Jurkat, Clone E6-1 (cell line): ENCODE data around the gene UBA1.

ENCODE experiments used
- DNase-seq: peaks from one replicate; pipeline ENCODE4 v3.0.0-alpha.2; 2011; ENCODE audit warnings: low read depth, low spot score
- H3K4me3 ChIP-seq: 2 replicates; pipeline ENCODE4 v1.5.1; 2011; ENCODE audit warnings: mild to moderate bottlenecking, low read length, control low read depth, moderate library complexity

UBA1 gene

DNA sequence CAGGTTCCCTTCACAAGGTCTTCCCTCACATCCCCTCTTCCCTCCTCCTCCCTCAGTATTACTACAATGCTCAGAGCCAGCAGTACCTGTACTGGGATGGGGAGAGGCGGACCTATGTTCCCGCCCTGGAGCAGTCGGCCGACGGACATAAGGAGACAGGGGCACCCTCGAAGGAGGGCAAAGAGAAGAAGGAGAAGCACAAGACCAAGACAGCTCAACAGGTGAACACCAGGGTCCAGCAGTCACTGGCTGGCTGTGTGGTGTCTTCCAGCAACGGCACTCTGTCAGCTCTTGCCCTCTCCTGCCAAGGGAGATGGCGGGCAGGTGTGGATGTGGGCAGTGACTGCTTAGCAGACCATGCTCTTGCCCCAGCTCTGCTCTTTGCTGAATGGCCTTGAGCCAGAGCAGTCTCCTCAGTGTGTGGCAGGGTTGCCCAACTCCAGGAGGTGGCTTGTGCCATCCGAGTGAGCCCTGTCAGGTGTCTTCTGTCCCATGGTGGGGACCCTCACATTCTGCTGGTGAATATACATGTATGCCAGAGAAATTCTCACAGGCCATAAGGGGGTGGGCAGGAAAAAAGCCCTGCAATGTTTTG lies 11.4 kb upstream of the UBA1 start:
- no peak overlapping the region for H3K4me3 ChIP-seq
- no peak for DNase-seq

DNA sequence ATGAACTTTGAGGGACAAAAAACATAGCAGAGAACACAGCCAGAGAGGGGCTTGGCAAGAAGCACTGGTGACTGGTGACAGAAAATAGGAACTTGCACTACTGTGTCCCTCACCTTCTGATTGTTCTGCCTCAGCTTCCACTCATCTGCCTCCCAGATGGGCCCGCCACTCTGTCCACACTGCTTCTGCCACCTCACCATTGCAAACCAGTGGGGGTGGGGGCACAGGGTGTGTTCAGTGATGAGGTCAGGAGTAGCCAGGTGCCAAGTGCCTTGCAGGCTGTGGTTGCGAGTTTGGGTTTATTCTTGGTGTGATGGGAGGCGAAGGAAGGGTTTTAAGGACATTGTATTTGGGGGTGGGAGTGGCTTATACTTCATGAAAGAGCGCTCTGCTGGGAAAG lies 9.1 kb upstream of the UBA1 start:
- no peak overlapping the region for H3K4me3 ChIP-seq
- DNase-seq: no peak

DNA sequence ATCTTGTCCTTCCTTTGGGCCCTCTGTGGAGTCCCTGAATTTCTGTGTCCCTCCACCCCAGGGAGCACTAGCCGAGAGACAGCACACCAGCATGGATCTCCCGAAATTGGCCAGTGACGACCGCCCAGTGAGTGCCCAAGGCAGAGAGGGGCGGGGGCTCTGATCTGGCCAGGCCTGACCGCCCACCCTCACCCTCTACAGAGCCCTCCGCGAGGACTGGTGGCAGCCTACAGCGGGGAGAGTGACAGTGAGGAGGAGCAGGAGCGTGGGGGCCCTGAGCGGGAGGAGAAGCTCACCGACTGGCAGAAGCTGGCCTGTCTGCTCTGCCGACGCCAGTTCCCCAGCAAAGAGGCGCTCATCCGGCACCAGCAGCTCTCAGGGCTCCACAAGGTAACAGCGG lies 8.4 kb upstream of the UBA1 start:
- H3K4me3 ChIP-seq: no peak overlapping the region
- DNase-seq: no peak

DNA sequence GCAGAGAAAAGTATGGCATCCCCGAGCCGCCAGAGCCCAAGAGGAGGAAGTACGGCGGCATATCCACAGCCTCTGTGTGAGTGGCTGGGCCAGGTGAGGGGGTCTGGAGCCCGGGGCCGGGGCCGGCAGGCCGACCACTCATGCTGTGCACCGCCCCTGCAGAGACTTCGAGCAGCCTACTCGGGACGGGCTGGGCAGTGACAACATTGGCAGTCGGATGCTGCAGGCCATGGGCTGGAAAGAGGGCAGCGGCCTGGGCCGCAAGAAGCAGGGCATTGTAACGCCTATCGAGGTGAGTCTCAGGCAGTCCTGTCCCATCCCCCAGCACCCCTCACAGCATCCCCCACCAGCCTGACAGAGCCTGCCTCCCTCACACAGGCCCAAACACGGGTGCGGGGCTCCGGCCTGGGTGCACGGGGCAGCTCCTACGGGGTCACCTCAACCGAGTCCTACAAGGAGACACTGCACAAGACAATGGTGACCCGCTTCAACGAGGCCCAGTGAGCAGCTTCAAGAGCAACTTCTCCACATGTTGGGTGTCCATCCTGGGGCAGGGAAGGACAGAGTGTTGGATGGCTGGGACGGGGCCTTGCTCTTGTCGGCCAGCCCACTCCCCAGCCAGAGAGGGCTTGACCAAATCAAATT lies 7.4 kb upstream of the UBA1 start:
- no peak overlapping the region for H3K4me3 ChIP-seq
- DNase-seq: no peak

DNA sequence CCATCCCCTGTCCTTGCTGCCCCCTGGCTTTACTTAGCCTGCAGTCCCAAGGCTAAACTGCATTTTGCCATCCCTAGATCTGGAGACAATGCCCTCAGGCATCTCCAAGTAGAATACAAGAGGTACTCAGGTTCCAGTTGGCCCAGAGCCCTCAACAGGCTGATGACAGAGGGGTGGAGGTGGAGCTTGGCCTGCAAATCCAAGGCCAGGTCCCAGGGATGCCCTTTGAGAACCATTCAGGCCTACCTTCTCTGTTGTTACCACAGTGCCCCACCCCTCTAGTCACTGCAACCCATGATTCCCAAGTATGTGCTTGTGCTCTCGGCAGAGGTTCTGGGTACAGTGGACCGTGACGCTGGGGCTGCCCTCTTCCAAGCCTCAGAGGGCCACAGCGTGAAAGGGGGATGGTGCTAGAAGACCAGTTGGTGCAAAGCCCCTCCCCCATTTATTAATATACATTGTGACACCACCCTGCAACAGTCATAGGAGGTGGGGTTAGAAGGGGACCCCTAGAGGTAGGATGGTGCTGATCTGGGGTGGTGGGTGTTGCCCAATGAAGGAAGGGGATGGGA lies 6.4 kb upstream of the UBA1 start:
- H3K4me3 ChIP-seq: no peak overlapping the region
- no peak for DNase-seq

DNA sequence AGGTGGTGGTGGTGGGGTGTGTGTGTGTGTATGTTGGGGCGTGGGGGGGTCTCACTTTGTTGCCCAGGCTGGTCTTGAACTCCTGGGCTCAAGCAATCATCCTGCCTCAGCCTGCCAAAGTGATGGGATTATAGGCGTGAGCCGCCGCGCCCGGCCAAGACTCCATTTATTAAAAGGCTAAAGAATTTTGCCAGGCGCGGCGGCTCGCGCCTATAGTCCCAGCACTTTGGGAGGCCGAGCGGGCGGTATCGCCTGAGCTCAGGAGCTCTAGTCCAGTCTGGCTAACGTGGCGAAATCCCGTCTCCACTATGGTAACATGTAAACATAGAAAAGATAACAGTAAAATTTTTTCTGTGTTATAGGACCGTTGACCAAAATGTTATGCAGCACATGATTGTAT lies 3.7 kb upstream of the UBA1 start:
- H3K4me3 ChIP-seq: no peak overlapping the region
- no peak for DNase-seq

DNA sequence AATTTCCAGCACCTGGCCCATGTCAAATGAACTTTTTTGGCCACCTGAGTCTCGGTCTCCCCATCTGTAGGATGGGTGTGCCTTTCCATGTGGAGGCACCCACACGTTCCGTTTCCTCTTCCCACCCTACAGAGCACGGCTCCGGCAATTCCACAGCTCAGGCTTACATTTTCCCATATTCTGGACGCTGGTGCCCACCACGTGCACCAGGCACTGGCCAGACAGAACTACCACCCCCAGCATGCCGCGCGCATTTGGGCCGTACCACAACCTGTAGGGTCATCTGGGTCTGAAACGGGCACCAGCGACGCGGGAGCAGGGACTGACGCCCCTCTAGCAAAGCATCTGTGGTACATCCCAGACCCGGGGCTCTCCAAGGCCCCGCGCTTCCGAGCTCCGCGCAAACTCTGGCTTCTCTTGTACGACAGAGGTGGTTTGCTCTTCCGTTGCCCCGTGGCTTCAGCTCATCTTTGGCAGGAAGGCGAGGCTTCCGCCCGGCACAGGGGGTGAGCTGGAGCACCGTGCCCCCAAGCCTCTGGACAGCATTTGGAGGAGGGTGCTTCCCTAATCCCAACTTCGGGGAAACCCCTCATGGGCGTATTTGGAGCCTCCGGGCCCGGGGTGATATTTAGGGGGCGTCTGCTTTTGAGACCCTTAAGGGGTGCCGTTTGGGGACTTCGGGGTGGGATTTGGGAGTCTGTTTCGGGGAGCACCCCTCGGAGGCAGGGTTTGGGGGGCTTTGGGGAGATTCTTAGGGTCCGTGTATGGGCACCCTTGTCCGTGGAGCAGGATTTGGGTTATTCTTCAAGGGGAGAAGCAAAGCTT lies 3.0 kb upstream of the UBA1 start:
- DNase-seq: peak; percentile 92
- H3K4me3 ChIP-seq: peak overlapping the region; percentile 76

DNA sequence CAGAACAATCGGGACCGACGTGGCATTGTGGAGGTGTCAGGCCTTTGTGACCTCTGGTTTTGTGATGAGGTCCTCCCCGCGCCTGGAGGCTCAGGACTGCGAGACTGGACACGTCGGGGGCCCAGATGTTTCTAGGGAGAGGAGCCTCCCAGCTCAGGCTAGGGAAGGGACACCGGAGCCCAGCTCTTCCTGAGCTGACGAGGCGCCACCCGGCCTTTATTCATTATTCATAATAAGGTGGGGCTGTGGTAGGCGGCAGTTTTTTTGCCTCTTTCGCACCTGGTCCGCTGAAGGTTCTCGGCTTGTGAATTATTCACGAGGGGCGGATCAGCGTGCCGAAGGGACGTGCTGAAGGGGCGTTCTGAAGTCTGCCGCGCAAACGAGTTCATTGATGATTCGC lies 2.3 kb upstream of the UBA1 start:
- H3K4me3 ChIP-seq: peak overlapping the region; percentile 76
- peak; percentile 60 for DNase-seq

DNA sequence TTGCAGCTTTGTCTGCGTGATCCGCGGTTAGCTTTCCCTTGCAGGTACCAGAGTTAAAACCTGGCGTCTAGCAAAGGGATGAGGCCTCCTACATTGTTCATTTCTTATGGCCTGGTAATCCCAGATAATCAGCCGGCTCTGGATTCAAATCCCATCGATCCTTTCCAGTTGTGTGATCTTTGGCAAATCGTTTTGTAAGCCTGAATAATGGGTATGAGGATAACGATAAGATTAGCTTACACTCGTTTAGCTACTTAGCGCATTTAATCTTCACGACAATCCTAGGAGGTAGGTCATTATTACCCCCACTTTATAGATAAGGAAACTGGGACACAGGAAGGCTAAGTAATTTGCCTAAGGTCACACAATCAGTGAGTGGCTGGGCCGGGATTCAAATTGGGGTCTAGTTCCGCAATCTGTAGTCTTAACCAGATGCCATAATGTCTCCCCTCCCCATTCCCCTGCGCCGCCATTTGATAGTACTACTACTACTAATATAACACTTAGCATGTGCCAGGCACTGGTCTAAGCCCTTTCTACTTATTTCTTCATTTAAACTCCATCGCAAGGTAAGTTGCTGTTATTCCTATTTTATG lies 1.7 kb upstream of the UBA1 start:
- peak overlapping the region; percentile 76 for H3K4me3 ChIP-seq
- DNase-seq: peak; percentile 23

DNA sequence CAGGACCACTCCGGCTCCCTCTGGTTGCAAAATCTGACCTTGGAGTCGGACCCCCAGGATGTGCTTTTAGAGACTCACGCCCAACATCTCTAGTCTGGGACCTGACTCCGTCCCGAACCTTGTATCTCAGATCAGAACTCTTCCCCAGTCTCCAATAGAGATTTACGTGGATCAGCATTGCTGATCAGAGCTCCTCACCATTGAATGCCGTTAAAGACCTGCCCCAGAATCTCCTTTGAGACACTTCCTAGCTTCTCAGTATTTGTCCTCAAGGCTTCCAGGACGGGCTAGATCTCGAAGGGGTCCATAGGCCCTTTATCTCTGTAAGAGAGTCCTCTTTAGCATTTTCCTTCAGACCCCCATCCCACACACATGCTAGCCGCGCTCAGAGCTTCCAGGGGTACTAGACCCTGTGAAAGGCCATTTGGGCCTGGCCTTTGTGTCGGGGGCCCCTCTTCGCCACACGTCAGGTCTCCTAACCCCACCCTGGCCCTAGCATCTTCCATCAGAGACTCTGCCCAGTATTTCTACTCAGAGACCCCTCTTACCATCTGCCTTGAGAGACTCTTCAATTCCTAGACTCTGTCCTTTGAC lies 662 bp downstream of the UBA1 start:
- peak overlapping the region; percentile 76 for H3K4me3 ChIP-seq
- DNase-seq: no peak

DNA sequence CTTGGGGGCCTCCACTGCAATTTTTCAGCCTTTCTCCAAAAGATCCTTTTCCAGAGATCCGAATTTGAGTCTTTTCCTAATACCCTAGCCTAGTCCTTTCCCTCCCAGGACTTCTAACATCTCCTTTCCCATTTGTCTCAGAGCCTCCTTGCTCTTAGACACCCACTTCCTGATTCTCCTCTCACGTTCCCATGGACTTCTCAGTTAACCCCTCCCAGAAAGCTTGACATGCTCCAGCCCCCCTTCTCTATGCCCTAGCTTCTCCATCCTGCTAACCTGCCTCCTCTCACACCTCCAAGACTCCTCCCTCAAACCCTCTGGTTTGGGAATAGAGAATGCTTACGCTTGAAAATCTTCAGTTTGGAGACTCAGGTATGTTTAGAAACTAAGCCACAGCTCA lies 2.5 kb downstream of the UBA1 start:
- DNase-seq: no peak
- H3K4me3 ChIP-seq: no peak overlapping the region

DNA sequence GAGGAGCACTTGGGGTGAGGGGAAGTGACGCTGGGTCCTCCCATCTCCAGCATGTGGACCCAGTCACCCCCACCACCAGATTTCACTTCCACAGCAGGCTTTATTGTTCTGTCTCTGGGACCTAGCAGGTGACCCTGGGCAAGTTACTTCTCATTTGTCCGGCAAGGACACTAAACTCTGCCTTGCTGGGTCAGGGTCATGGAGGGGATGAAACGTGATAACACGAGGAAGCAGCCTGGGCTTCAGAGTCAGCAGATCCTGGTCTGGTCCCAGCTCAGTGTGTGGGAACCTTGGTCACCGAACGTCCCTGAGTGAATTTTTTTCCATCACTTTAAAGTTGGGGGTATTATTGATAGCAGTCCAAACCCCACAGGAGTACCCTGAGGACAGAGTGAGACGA lies 3.9 kb downstream of the UBA1 start:
- DNase-seq: no peak
- H3K4me3 ChIP-seq: no peak overlapping the region

DNA sequence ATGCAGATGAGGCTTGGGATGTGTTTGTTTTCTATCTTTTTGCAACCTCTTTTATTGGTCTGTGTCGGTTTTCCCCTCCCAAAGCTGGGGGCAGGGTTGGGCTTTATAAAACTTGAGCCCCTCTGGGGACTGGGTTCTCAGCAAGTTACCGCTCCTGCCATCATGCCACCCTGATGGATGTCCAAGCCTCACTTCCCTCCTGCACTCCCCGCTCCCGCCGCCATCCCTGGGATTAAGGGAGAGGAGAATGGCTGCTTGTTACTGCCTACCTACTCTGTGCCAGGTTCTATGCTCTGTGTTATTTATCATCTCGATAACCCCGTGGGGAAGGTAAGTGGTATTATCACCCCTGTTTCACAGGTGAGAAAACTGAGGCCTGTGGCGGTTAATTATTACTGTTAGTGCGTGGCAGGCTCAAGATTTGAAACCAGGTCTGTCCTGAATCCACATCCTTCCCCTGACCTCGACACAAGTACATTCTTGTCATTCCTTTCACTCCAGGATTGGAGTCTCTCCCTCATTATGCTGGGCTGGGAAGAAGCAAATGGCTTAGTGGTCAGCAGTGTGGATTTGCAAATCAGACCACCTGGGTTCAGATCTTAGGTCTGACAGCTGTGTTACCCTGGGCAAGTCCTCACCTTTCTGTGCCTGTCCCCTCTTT lies 4.5 kb downstream of the UBA1 start:
- H3K4me3 ChIP-seq: no peak overlapping the region
- no peak for DNase-seq

DNA sequence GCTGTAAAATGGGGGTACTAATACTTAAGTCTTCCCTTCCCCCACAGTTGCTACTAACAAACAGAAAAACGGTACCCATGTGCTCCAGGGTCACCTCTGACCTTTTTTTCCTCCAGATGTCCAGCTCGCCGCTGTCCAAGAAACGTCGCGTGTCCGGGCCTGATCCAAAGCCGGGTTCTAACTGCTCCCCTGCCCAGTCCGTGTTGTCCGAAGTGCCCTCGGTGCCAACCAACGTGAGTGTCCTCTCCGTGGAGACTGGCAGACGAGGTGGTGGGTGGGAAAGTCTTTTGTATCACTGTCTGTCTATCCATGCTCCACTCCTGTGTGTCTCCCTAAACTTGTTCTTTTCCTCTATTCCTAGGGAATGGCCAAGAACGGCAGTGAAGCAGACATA lies 5.1 kb downstream of the UBA1 start:
- H3K4me3 ChIP-seq: no peak overlapping the region
- no peak for DNase-seq

DNA sequence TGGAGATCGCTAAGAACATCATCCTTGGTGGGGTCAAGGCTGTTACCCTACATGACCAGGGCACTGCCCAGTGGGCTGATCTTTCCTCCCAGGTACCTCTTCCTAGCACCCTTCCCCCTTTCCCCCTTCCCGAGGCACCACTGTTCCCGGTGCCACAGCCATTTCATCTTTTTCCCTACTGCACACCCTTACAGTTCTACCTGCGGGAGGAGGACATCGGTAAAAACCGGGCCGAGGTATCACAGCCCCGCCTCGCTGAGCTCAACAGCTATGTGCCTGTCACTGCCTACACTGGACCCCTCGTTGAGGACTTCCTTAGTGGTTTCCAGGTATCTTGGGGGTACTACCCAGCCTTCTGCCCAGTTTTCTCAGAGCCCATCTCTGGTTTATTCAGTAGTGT lies 5.7 kb downstream of the UBA1 start:
- DNase-seq: no peak
- no peak overlapping the region for H3K4me3 ChIP-seq

DNA sequence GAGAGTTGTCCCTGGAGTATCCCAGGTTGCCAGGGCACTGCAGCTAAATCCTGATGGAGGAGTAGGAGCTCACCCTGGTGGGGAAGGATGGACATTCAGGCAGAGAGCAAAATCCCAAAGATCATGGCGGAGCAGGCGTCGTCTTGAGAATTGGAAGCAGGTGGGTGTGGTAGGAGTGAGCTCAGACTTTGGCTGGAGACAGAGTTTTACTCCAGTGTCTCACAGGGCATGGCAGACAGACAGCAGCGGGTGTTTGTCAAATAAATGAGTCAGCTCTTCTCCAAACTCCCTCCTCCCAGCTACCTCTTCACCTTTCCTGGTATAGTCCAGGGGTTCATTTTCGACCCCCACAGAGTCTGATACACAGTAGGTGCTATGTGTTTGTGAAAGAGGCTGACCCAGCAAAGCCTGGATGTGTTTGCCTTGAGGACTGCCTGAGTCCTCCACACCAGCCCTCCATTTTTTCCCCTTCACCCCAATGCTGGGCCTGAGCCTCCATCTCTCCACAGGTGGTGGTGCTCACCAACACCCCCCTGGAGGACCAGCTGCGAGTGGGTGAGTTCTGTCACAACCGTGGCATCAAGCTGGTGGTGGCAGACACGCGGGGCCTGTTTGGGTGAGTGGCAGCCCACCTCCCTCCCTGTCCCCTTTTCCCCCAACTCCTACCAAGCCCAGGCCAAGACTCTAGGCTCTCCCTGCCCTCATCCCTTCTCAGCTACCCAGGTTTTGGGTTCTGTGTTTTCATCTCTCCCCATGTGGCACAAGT lies 6.9 kb downstream of the UBA1 start:
- no peak overlapping the region for H3K4me3 ChIP-seq
- DNase-seq: no peak

DNA sequence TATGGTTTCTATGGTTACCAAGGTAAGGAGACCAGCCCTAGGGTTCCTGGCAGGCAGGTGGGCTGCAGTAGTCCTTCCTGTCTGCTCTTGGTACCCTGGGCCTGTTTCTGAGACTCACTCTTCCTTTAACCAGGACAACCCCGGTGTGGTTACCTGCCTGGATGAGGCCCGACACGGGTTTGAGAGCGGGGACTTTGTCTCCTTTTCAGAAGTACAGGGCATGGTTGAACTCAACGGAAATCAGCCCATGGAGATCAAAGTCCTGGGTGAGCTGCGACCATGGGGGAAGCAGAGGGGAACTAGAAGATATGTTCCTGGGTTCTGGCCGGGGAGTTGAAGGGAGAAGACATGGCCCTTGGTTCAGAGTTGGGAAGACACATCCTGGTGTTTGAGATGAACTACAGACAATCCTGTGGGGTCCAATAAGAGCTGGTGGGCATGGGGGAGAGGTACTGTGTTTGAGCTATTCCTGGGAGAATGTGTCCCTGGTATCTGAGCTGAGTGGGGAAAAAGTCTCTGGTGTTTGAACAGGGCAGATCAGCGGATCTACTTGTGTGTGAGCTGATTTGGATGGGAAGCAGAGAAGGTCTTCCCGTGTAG lies 7.8 kb downstream of the UBA1 start:
- DNase-seq: no peak
- no peak overlapping the region for H3K4me3 ChIP-seq

DNA sequence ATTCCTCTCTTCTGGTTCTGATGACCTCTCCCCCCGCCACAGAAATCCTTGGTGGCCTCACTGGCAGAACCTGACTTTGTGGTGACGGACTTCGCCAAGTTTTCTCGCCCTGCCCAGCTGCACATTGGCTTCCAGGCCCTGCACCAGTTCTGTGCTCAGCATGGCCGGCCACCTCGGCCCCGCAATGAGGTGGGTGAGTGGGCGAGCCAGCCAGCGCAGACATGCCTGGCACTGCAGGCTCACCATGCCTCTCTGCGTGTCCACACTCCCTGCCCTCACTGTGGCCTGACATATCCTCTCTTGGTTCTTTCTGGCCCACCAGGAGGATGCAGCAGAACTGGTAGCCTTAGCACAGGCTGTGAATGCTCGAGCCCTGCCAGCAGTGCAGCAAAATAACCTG lies 8.7 kb downstream of the UBA1 start:
- H3K4me3 ChIP-seq: no peak overlapping the region
- DNase-seq: no peak
